HepG2 (cell line): ENCODE results near the gene RNASE2. TPM values are rescaled to one million over a fixed set of nuclear protein-coding genes. Genes with fewer than 3 reads are reported as not detected.

Experiments
- ARID3A ChIP-seq: IDR thresholded peaks from 2 replicates; pipeline ENCODE4 v1.6.1; 2012; ENCODE audit warnings: low read depth, low read length, improper control_type of control experiment
- CBX1 ChIP-seq: IDR thresholded peaks from one replicate; pipeline ENCODE4 v1.6.1; 2016; ENCODE audit warnings: antibody characterized with exemption, low read depth
- GMEB1 ChIP-seq: sonication (generic); formaldehyde crosslinking; IDR thresholded peaks from 2 replicates; pipeline ENCODE4 v1.5.1; 2020; ENCODE audit warnings: missing genetic modification reagents, mild to moderate bottlenecking, borderline replicate concordance
- HMGXB4 ChIP-seq, 2 experiments: sonication (generic) in 1 of 2; formaldehyde crosslinking in 1 of 2; IDR thresholded peaks; 2 replicates each; pipeline versions ENCODE4 v1.4.0 to v1.6.1; 2018 to 2020; ENCODE audit warnings: missing genetic modification reagents in 2 of 2, borderline replicate concordance in 1 of 2, low read depth in 1 of 2, mild to moderate bottlenecking in 1 of 2, missing biosample characterization in 1 of 2
- HOXA5 ChIP-seq: sonication (generic); formaldehyde crosslinking; IDR thresholded peaks from 2 replicates; pipeline ENCODE4 v1.4.0; 2020; ENCODE audit warnings: missing genetic modification reagents
- IRF2 ChIP-seq: IDR thresholded peaks from 2 replicates; pipeline ENCODE4 v1.6.1; 2018; ENCODE audit warnings: missing genetic modification reagents, missing compliant biosample characterization
- KLF13 ChIP-seq: sonication (generic); formaldehyde crosslinking; IDR thresholded peaks from 2 replicates; pipeline ENCODE4 v1.4.0; 2020; ENCODE audit warnings: mild to moderate bottlenecking, missing genetic modification reagents
- KMT2B ChIP-seq: IDR thresholded peaks from 2 replicates; pipeline ENCODE4 v1.6.1; 2016; ENCODE audit warnings: missing genetic modification reagents, missing compliant biosample characterization
- MXI1 ChIP-seq: IDR thresholded peaks from 3 replicates; pipeline ENCODE4 v1.6.1; 2012; ENCODE audit warnings: low read depth, low read length, inconsistent platforms, borderline replicate concordance
- NAIF1 ChIP-seq: sonication (generic); formaldehyde crosslinking; IDR thresholded peaks from 2 replicates; pipeline ENCODE4 v1.5.0; 2020; ENCODE audit warnings: mild to moderate bottlenecking, missing genetic modification reagents, borderline replicate concordance
- POGZ ChIP-seq: sonication (generic); formaldehyde crosslinking; IDR thresholded peaks from 2 replicates; pipeline ENCODE4 v1.4.0; 2020; ENCODE audit warnings: mild to moderate bottlenecking, missing genetic modification reagents
- SOX5 ChIP-seq: IDR thresholded peaks from 2 replicates; pipeline ENCODE4 v1.6.1; 2016; ENCODE audit warnings: borderline replicate concordance
- SYNCRIP ChIP-seq: fragments of 200-400 bp; formaldehyde crosslinking; IDR thresholded peaks from 2 replicates; pipeline ENCODE4 v1.6.1; 2018; ENCODE audit warnings: mild to moderate bottlenecking, low read depth, low read length; ENCODE audit not compliant: insufficient read depth
- WIZ ChIP-seq: sonication (generic); formaldehyde crosslinking; IDR thresholded peaks from 2 replicates; pipeline ENCODE4 v1.5.1; 2020; ENCODE audit warnings: mild to moderate bottlenecking, missing genetic modification reagents
- ZBTB42 ChIP-seq: sonication (generic); formaldehyde crosslinking; IDR thresholded peaks from 2 replicates; pipeline ENCODE4 v1.5.0; 2020; ENCODE audit warnings: mild to moderate bottlenecking, missing genetic modification reagents
- ZBTB7B ChIP-seq: sonication (generic); formaldehyde crosslinking; IDR thresholded peaks from 2 replicates; pipeline ENCODE4 v1.4.0; 2020; ENCODE audit warnings: missing genetic modification reagents
- ZNF263 ChIP-seq: sonication (generic); formaldehyde crosslinking; IDR thresholded peaks from 2 replicates; pipeline ENCODE4 v1.4.0; 2020; ENCODE audit warnings: missing genetic modification reagents
- ZNF547 ChIP-seq: sonication (generic); formaldehyde crosslinking; IDR thresholded peaks from 2 replicates; pipeline ENCODE4 v1.5.1; 2020; ENCODE audit warnings: mild to moderate bottlenecking, missing genetic modification reagents
- ZNF710 ChIP-seq: sonication (generic); formaldehyde crosslinking; IDR thresholded peaks from 2 replicates; pipeline ENCODE4 v1.5.0; 2020; ENCODE audit warnings: mild to moderate bottlenecking, missing genetic modification reagents, borderline replicate concordance
- ZNF747 ChIP-seq: sonication (generic); formaldehyde crosslinking; IDR thresholded peaks from 2 replicates; pipeline ENCODE4 v1.8.1; 2023; ENCODE audit warnings: missing genetic modification reagents, mild to moderate bottlenecking, borderline replicate concordance
- ZNF780A ChIP-seq: sonication (generic); formaldehyde crosslinking; IDR thresholded peaks from 2 replicates; pipeline ENCODE4 v1.8.0; 2022; ENCODE audit warnings: mild to moderate bottlenecking, missing genetic modification reagents, moderate library complexity
- ZSCAN20 ChIP-seq: sonication (generic); formaldehyde crosslinking; IDR thresholded peaks from 2 replicates; pipeline ENCODE4 v1.4.0; 2020; ENCODE audit warnings: missing genetic modification reagents, mild to moderate bottlenecking, borderline replicate concordance
- polyA plus RNA-seq, 8 experiments: library from polyadenylated mRNA; depleted of rRNA in 3 of 8; stranded (reverse) in 7 of 8; unstranded in 1 of 8; fragments of >200 nt; fragmentation: Illumina TruSeq in 4 of 8; extraction: Trizol in 4 of 8; gene quantifications; 2 replicates each; pipeline versions ENCODE4 v1.2.1 to v1.2.3, GENCODE V29; 2011 to 2016; ENCODE audit warnings: low read depth in 4 of 8, missing spikeins in 1 of 8, mixed read lengths in 1 of 8; ENCODE audit not compliant: insufficient read depth in 1 of 8
- total RNA-seq, 5 experiments: library from RNA; depleted of rRNA; stranded (reverse); fragments of >200 nt; fragmentation: Illumina TruSeq; extraction: Trizol; gene quantifications; 2 replicates each; pipeline ENCODE4 v1.2.3, GENCODE V29; 2016; ENCODE audit warnings: low read depth in 1 of 5

The RNASE2 gene
- total and polyA plus RNA-seq, 2 of the 13 experiments (the other 11 are each of a cell fraction or from before 2014, with no cell fraction given), result 0.69 TPM; not detected in 1

GRCh38 chr14:20970983-20971704 lies 15.9 kb downstream of the RNASE2 start (continued):
- TF ChIP-seq ARID3A, result no peak; the same call in 1 of the 2 replicates
- TF ChIP-seq ZSCAN20 (CRISPR knock-in tag), result no peak
- TF ChIP-seq ZNF747 (CRISPR knock-in tag), result no peak
- 0 out of 2 replicates have a peak, but pooled peaks have one; percentile 6 for TF ChIP-seq KMT2B (CRISPR knock-in tag)
- peak; percentile 38; the same call in 1 of the 2 replicates for TF ChIP-seq ZNF263 (CRISPR knock-in tag)
- TF ChIP-seq POGZ (CRISPR knock-in tag), result peak; percentile 70
- TF ChIP-seq HOXA5, result peak; percentile 66; the same call in 1 of the 2 replicates
- 0 out of 2 replicates have a peak, but pooled peaks have one; percentile 23 for TF ChIP-seq NAIF1 (CRISPR knock-in tag)
- no peak; the same call in none of the 2 replicates for TF ChIP-seq ZBTB7B (CRISPR knock-in tag)
- peak; percentile 84; the same call in 1 of the 2 replicates for TF ChIP-seq ZNF547 (CRISPR knock-in tag)
- no peak for TF ChIP-seq SOX5
- no peak; the same call in 1 of the 2 replicates for TF ChIP-seq WIZ
- TF ChIP-seq ZNF780A (CRISPR knock-in tag), result no peak
- peak; percentile 92 to 98 for TF ChIP-seq HMGXB4 (CRISPR knock-in tag; IDR thresholded peaks at IDR 0.05; ENCODE audit: borderline replicate concordance in 1 of 2, low read depth in 1 of 2)
- TF ChIP-seq GMEB1 (CRISPR knock-in tag), result no peak; the same call in 1 of the 2 replicates
- TF ChIP-seq KLF13 (CRISPR knock-in tag), result no peak
- no peak for TF ChIP-seq SYNCRIP
- no peak for TF ChIP-seq MXI1
- peak; percentile 76 for TF ChIP-seq CBX1
- TF ChIP-seq ZNF710 (CRISPR knock-in tag), result peak; percentile 50; the same call in 1 of the 2 replicates
- no peak; the same call in 1 of the 2 replicates for TF ChIP-seq ZBTB42
- peak; percentile 14; the same call in 1 of the 2 replicates for TF ChIP-seq IRF2
